ENCODE data around the gene ZG16B.

The ZG16B gene

DNA sequence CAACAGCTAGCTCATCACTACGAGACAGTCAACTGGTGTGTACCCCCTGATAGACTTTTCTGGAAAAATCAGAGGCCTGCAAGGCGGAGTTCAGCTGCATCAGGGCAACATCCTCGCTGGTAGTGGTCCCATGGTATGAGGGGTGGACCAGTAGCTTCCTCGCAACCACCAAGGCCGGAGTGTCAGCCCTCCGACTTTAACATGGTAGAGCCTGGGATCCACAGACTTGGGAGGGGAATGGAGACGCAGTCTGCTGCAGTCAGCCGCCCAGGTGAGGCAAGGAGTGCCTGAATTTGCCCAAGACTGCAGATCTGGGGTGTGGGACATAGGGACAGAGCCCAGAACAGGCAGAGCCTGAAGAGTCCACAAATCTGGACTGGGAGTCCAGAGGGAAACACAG lies 13.4 kb downstream of the ZG16B start:
- Histone ChIP-seq H3K4me2 (ENCODE audit: low read length) (no peak overlapping the region), H3K79me2 (ENCODE audit: control insufficient read depth, low read length) (no peaks in the 10 kb centered on the region), H3K27me3 (ENCODE audit: control insufficient read depth, low read length) (no peaks in the 10 kb centered on the region), H3K4me1 (ENCODE audit: control insufficient read depth, low read length) (peaks cover 23% of the 10 kb centered on the region), H3K36me3 (ENCODE audit: control insufficient read depth, low read length) (no peaks in the 10 kb centered on the region), H3K4me3 (ENCODE audit: low read length) (no peak overlapping the region), H3K9me3 (ENCODE audit: control insufficient read depth, insufficient read depth, low read length) (0 out of 2 replicates have a peak, but pooled peaks cover 3% of the 10 kb centered on the region), H3K27ac (ENCODE audit: low read depth, low read length) (no peak overlapping the region), H3K9me2 (replicated peaks; ENCODE audit: control insufficient read depth, low read length) (no peaks in the 10 kb centered on the region), H4K20me1 (ENCODE audit: control insufficient read depth, insufficient read depth, low read depth, low read length) (no peaks in the 10 kb centered on the region), H3F3A (ENCODE audit: control insufficient read depth, insufficient read depth) (peaks cover 24% of the 10 kb centered on the region)
- no peak for TF ChIP-seq CTCF (IDR thresholded peaks at IDR 0.05; ENCODE audit: low read depth, low read length, poor library complexity, severe bottlenecking)
- no peak for TF ChIP-seq EZH2phosphoT487 (IDR thresholded peaks at IDR 0.05; ENCODE audit: borderline replicate concordance, low read length)

DNA sequence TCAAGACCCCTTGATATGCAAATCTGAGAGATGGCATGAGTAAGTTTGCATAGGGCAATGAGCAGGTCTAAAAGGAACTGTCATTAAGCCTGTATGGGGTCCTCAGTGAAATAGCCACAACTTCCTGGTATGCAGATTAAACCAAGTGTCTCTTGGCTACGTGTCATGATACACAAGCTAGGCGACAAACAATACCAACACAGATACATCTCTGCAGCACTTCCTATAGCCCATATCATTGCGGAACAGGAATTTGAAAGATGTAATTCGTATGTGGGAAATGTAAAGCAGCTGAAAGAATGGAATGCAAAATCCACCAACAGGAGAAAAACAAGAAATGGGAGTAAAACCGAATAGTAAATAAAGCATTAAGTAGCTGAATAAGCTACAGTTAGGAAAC lies 15.0 kb downstream of the ZG16B start:
- Histone ChIP-seq H3K27ac (ENCODE audit: low read depth, low read length) (no peak overlapping the region), H3K9me3 (ENCODE audit: control insufficient read depth, insufficient read depth, low read length) (0 out of 2 replicates have a peak, but pooled peaks cover 3% of the 10 kb centered on the region), H4K20me1 (ENCODE audit: control insufficient read depth, insufficient read depth, low read depth, low read length) (no peaks in the 10 kb centered on the region), H3F3A (ENCODE audit: control insufficient read depth, insufficient read depth) (peaks cover 24% of the 10 kb centered on the region), H3K36me3 (ENCODE audit: control insufficient read depth, low read length) (no peaks in the 10 kb centered on the region), H3K9me2 (replicated peaks; ENCODE audit: control insufficient read depth, low read length) (no peaks in the 10 kb centered on the region), H3K4me2 (ENCODE audit: low read length) (no peak overlapping the region), H3K4me3 (ENCODE audit: low read length) (no peak overlapping the region), H3K27me3 (ENCODE audit: control insufficient read depth, low read length) (peaks cover 8% of the 10 kb centered on the region), H3K79me2 (ENCODE audit: control insufficient read depth, low read length) (no peaks in the 10 kb centered on the region), H3K4me1 (ENCODE audit: control insufficient read depth, low read length) (peaks cover 23% of the 10 kb centered on the region)
- TF ChIP-seq CTCF (IDR thresholded peaks at IDR 0.05; ENCODE audit: low read depth, low read length, poor library complexity, severe bottlenecking) (no peak), EZH2phosphoT487 (IDR thresholded peaks at IDR 0.05; ENCODE audit: borderline replicate concordance, low read length) (no peak)

GRCh38 chr16:2846511-2847310 lies 16.6 kb downstream of the ZG16B start:
- Histone ChIP-seq H3K9me3 (ENCODE audit: control insufficient read depth, insufficient read depth, low read length) (0 out of 2 replicates have a peak, but pooled peaks cover 3% of the 10 kb centered on the region), H3K36me3 (ENCODE audit: control insufficient read depth, low read length) (no peaks in the 10 kb centered on the region), H3K27me3 (ENCODE audit: control insufficient read depth, low read length) (peaks cover 8% of the 10 kb centered on the region), H3K27ac (ENCODE audit: low read depth, low read length) (no peak overlapping the region), H4K20me1 (ENCODE audit: control insufficient read depth, insufficient read depth, low read depth, low read length) (no peaks in the 10 kb centered on the region), H3K4me1 (ENCODE audit: control insufficient read depth, low read length) (peaks cover 18% of the 10 kb centered on the region), H3K9me2 (replicated peaks; ENCODE audit: control insufficient read depth, low read length) (no peaks in the 10 kb centered on the region), H3F3A (ENCODE audit: control insufficient read depth, insufficient read depth) (peaks cover 24% of the 10 kb centered on the region), H3K4me2 (ENCODE audit: low read length) (no peak overlapping the region), H3K79me2 (ENCODE audit: control insufficient read depth, low read length) (no peaks in the 10 kb centered on the region), H3K4me3 (ENCODE audit: low read length) (no peak overlapping the region)
- TF ChIP-seq CTCF (IDR thresholded peaks at IDR 0.05; ENCODE audit: low read depth, low read length, poor library complexity, severe bottlenecking) (no peak), EZH2phosphoT487 (IDR thresholded peaks at IDR 0.05; ENCODE audit: borderline replicate concordance, low read length) (no peak)
